ENCODE measurements around the gene OR6J1. TPM values are rescaled to one million over a fixed set of nuclear protein-coding genes. Genes with fewer than 3 reads are reported as not detected.
A peak's percentile ranks its signal among the peaks of the same experiment; 100 is the strongest.
"Not testable (repeated sequence)": the region's sequence is repeated elsewhere in the genome, so short reads cannot be mapped to it uniquely, and the experiment has no call there.

The OR6J1 gene
- polyA plus RNA-seq, 4 donors = 0.07 to 0.43 (median 0.18) TPM

GRCh38 chr14:22610931-22611330 is 33.2 kb downstream of the OR6J1 start:
- DNase-seq (ENCODE audit: low read depth in 4 of 4, low spot score in 3 of 4) = no peak

- DNase-seq (ENCODE audit: low read depth in 4 of 4, low spot score in 3 of 4) = no peak
Observed at GRCh38 chr14:22607291-22607690, 36.9 kb downstream of the OR6J1 start.

- no peak for DNase-seq (ENCODE audit: low read depth in 4 of 4, low spot score in 3 of 4)
Observed at GRCh38 chr14:22606380-22606779, 37.8 kb downstream of the OR6J1 start.

GRCh38 chr14:22602862-22603261 is 41.3 kb downstream of the OR6J1 start:
- no peak for DNase-seq (ENCODE audit: low read depth in 4 of 4, low spot score in 3 of 4)

GRCh38 chr14:22601996-22602395 is 42.2 kb downstream of the OR6J1 start:
- DNase-seq (ENCODE audit: low read depth in 4 of 4, low spot score in 3 of 4) = no peak

- DNase-seq (ENCODE audit: low read depth in 4 of 4, low spot score in 3 of 4) = no peak
Observed at GRCh38 chr14:22601456-22601855, 42.7 kb downstream of the OR6J1 start.

GRCh38 chr14:22600027-22600426 is 44.1 kb downstream of the OR6J1 start:
- no peak for DNase-seq (ENCODE audit: low read depth in 4 of 4, low spot score in 3 of 4)

GRCh38 chr14:22599349-22599748 is 44.8 kb downstream of the OR6J1 start:
- DNase-seq (ENCODE audit: low read depth in 4 of 4, low spot score in 3 of 4) = no peak

- peak in 3 of 4 donors; percentile 24 to 59 (median 36) for DNase-seq (ENCODE audit: low read depth in 4 of 4, low spot score in 3 of 4)
Observed at GRCh38 chr14:22598896-22599244, 45.3 kb downstream of the OR6J1 start.

GRCh38 chr14:22598099-22598895 is 45.9 kb downstream of the OR6J1 start, which contains the start of gene ABHD4:
TSS of gene ABHD4 (plus strand) at chr14:22598300. CDS start at chr14:22598307, 7 bp downstream.
- peak; percentile 58 to 69 (median 62) for DNase-seq (ENCODE audit: low read depth in 4 of 4, low spot score in 3 of 4)

GRCh38 chr14:22597771-22598098 is 46.4 kb downstream of the OR6J1 start:
- no peak for DNase-seq (ENCODE audit: low read depth in 4 of 4, low spot score in 3 of 4)

- no peak for DNase-seq (ENCODE audit: low read depth in 4 of 4, low spot score in 3 of 4)
Observed at GRCh38 chr14:22597265-22597664, 46.9 kb downstream of the OR6J1 start.

GRCh38 chr14:22596354-22596879 is 47.7 kb downstream of the OR6J1 start:
- DNase-seq (ENCODE audit: low read depth in 4 of 4, low spot score in 3 of 4) = no peak

GRCh38 chr14:22594156-22594716 is 49.9 kb downstream of the OR6J1 start:
- no peak for DNase-seq (ENCODE audit: low read depth in 4 of 4, low spot score in 3 of 4)

- no peak for DNase-seq (ENCODE audit: low read depth in 4 of 4, low spot score in 3 of 4)
Observed at GRCh38 chr14:22593601-22594000, 50.6 kb downstream of the OR6J1 start.

GRCh38 chr14:22593189-22593588 is 51.0 kb downstream of the OR6J1 start:
- no peak for DNase-seq (ENCODE audit: low read depth in 4 of 4, low spot score in 3 of 4)

- DNase-seq (ENCODE audit: low read depth in 4 of 4, low spot score in 3 of 4) = peak; percentile 97 to 99 (median 99)
Observed at GRCh38 chr14:22589096-22589839, 54.9 kb downstream of the OR6J1 start, which contains the start of gene DAD1. TSS of gene DAD1 (minus strand) at chr14:22589224. CDS start at chr14:22589157, 67 bp downstream.

- no peak for DNase-seq (ENCODE audit: low read depth in 4 of 4, low spot score in 3 of 4)
Observed at GRCh38 chr14:22588526-22589095, 55.5 kb downstream of the OR6J1 start.

GRCh38 chr14:22587677-22588422 is 56.3 kb downstream of the OR6J1 start:
- DNase-seq (ENCODE audit: low read depth in 4 of 4, low spot score in 3 of 4) = not testable (repeated sequence)

- no peak for DNase-seq (ENCODE audit: low read depth in 4 of 4, low spot score in 3 of 4)
Observed at GRCh38 chr14:22587247-22587646, 56.9 kb downstream of the OR6J1 start.
